ENCODE data around the gene AJAP1.
A peak's percentile ranks its signal among the peaks of the same experiment; 100 is the strongest.
"Not testable (repeated sequence)": the region's sequence is repeated elsewhere in the genome, so short reads cannot be mapped to it uniquely, and the experiment has no call there.

The AJAP1 gene

GRCh38 chr1:4658643-4659628 is 4.5 kb downstream of the AJAP1 start:
- Histone ChIP-seq H3K27ac (ENCODE audit: low read depth, low read length) (no peak overlapping the region), H3K4me3 (ENCODE audit: low read depth, low read length) (peak overlapping the region; percentile 35; the same call in 1 of the 2 replicates), H3K9ac (ENCODE audit: low read length) (no peak overlapping the region), H3K9me3 (ENCODE audit: control insufficient read depth, insufficient read depth, low read depth, low read length) (no peaks in the 10 kb centered on the region), H3K4me1 (ENCODE audit: control insufficient read depth, insufficient read depth, low read length) (peaks cover 37% of the 10 kb centered on the region), H3K36me3 (ENCODE audit: control insufficient read depth, insufficient read depth, low read length) (no peaks in the 10 kb centered on the region), H3K27me3 (ENCODE audit: control insufficient read depth, insufficient read depth, low read length) (peaks cover 59% of the 10 kb centered on the region)

GRCh38 chr1:4660917-4661594 is 6.6 kb downstream of the AJAP1 start:
- no peaks in the 10 kb centered on the region for H3K36me3 ChIP-seq (ENCODE audit: control insufficient read depth, insufficient read depth, low read length)
- no peak overlapping the region for H3K9ac ChIP-seq (ENCODE audit: low read length)
- no peak overlapping the region for H3K27ac ChIP-seq (ENCODE audit: low read depth, low read length)
- peaks cover 42% of the 10 kb centered on the region for H3K27me3 ChIP-seq (ENCODE audit: control insufficient read depth, insufficient read depth, low read length)
- no peak overlapping the region for H3K4me3 ChIP-seq (ENCODE audit: low read depth, low read length)
- H3K4me1 ChIP-seq (ENCODE audit: control insufficient read depth, insufficient read depth, low read length), result peaks cover 37% of the 10 kb centered on the region
- H3K9me3 ChIP-seq (ENCODE audit: control insufficient read depth, insufficient read depth, low read depth, low read length), result peaks cover 4% of the 10 kb centered on the region; the same call in 1 of the 2 replicates

GRCh38 chr1:4661595-4661917 is 7.1 kb downstream of the AJAP1 start:
- no peak overlapping the region for H3K9ac ChIP-seq (ENCODE audit: low read length)
- H3K9me3 ChIP-seq (ENCODE audit: control insufficient read depth, insufficient read depth, low read depth, low read length), result peaks cover 6% of the 10 kb centered on the region; the same call in 1 of the 2 replicates
- peaks cover 37% of the 10 kb centered on the region for H3K27me3 ChIP-seq (ENCODE audit: control insufficient read depth, insufficient read depth, low read length)
- H3K4me1 ChIP-seq (ENCODE audit: control insufficient read depth, insufficient read depth, low read length), result peaks cover 35% of the 10 kb centered on the region
- no peaks in the 10 kb centered on the region for H3K36me3 ChIP-seq (ENCODE audit: control insufficient read depth, insufficient read depth, low read length)
- no peak overlapping the region for H3K4me3 ChIP-seq (ENCODE audit: low read depth, low read length)
- H3K27ac ChIP-seq (ENCODE audit: low read depth, low read length), result no peak overlapping the region

GRCh38 chr1:4662168-4662567 is 7.8 kb downstream of the AJAP1 start:
- Histone ChIP-seq H3K27me3 (ENCODE audit: control insufficient read depth, insufficient read depth, low read length) (peaks cover 31% of the 10 kb centered on the region), H3K27ac (ENCODE audit: low read depth, low read length) (no peak overlapping the region), H3K4me3 (ENCODE audit: low read depth, low read length) (no peak overlapping the region), H3K4me1 (ENCODE audit: control insufficient read depth, insufficient read depth, low read length) (peaks cover 30% of the 10 kb centered on the region), H3K9me3 (ENCODE audit: control insufficient read depth, insufficient read depth, low read depth, low read length) (peaks cover 12% of the 10 kb centered on the region), H3K36me3 (ENCODE audit: control insufficient read depth, insufficient read depth, low read length) (no peaks in the 10 kb centered on the region), H3K9ac (ENCODE audit: low read length) (no peak overlapping the region)

GRCh38 chr1:4662723-4663122 is 8.3 kb downstream of the AJAP1 start:
- Histone ChIP-seq H3K4me1 (ENCODE audit: control insufficient read depth, insufficient read depth, low read length) (peaks cover 26% of the 10 kb centered on the region), H3K27me3 (ENCODE audit: control insufficient read depth, insufficient read depth, low read length) (peaks cover 26% of the 10 kb centered on the region), H3K9me3 (ENCODE audit: control insufficient read depth, insufficient read depth, low read depth, low read length) (peaks cover 17% of the 10 kb centered on the region), H3K4me3 (ENCODE audit: low read depth, low read length) (no peak overlapping the region), H3K9ac (ENCODE audit: low read length) (no peak overlapping the region), H3K36me3 (ENCODE audit: control insufficient read depth, insufficient read depth, low read length) (no peaks in the 10 kb centered on the region), H3K27ac (ENCODE audit: low read depth, low read length) (no peak overlapping the region)

- no peak overlapping the region for H3K27ac ChIP-seq (ENCODE audit: low read depth, low read length)
- H3K9ac ChIP-seq (ENCODE audit: low read length), result no peak overlapping the region
- no peaks in the 10 kb centered on the region for H3K36me3 ChIP-seq (ENCODE audit: control insufficient read depth, insufficient read depth, low read length)
- peaks cover 12% of the 10 kb centered on the region for H3K27me3 ChIP-seq (ENCODE audit: control insufficient read depth, insufficient read depth, low read length)
- peaks cover 18% of the 10 kb centered on the region for H3K9me3 ChIP-seq (ENCODE audit: control insufficient read depth, insufficient read depth, low read depth, low read length)
- H3K4me3 ChIP-seq (ENCODE audit: low read depth, low read length), result no peak overlapping the region
- peaks cover 12% of the 10 kb centered on the region for H3K4me1 ChIP-seq (ENCODE audit: control insufficient read depth, insufficient read depth, low read length)
These were observed 9.7 kb downstream of the AJAP1 start for GRCh38 chr1:4664095-4664494.

- H3K9me3 ChIP-seq (ENCODE audit: control insufficient read depth, insufficient read depth, low read depth, low read length), result peaks cover 18% of the 10 kb centered on the region
These were observed 10.2 kb downstream of the AJAP1 start for GRCh38 chr1:4664606-4665005.

GRCh38 chr1:4665456-4665855 is 11.0 kb downstream of the AJAP1 start:
- no peak overlapping the region for H3K27ac ChIP-seq (ENCODE audit: low read depth, low read length)
- H3K27me3 ChIP-seq (ENCODE audit: control insufficient read depth, insufficient read depth, low read length), result no peaks in the 10 kb centered on the region
- peaks cover 18% of the 10 kb centered on the region for H3K9me3 ChIP-seq (ENCODE audit: control insufficient read depth, insufficient read depth, low read depth, low read length)
- H3K4me3 ChIP-seq (ENCODE audit: low read depth, low read length), result no peak overlapping the region
- H3K9ac ChIP-seq (ENCODE audit: low read length), result no peak overlapping the region
- no peaks in the 10 kb centered on the region for H3K4me1 ChIP-seq (ENCODE audit: control insufficient read depth, insufficient read depth, low read length)
- H3K36me3 ChIP-seq (ENCODE audit: control insufficient read depth, insufficient read depth, low read length), result no peaks in the 10 kb centered on the region

More at GRCh38 chr1:4664606-4665005, 10.2 kb downstream of the AJAP1 start:
- Histone ChIP-seq H3K27me3 (ENCODE audit: control insufficient read depth, insufficient read depth, low read length) (peaks cover 7% of the 10 kb centered on the region; the same call in 1 of the 2 replicates), H3K9ac (ENCODE audit: low read length) (no peak overlapping the region), H3K36me3 (ENCODE audit: control insufficient read depth, insufficient read depth, low read length) (no peaks in the 10 kb centered on the region), H3K4me3 (ENCODE audit: low read depth, low read length) (no peak overlapping the region), H3K27ac (ENCODE audit: low read depth, low read length) (no peak overlapping the region), H3K4me1 (ENCODE audit: control insufficient read depth, insufficient read depth, low read length) (peaks cover 7% of the 10 kb centered on the region)

- H3K27me3 ChIP-seq (ENCODE audit: control insufficient read depth, insufficient read depth, low read length); H3K9ac ChIP-seq (ENCODE audit: low read length); H3K4me3 ChIP-seq (ENCODE audit: low read depth, low read length); H3K4me1 ChIP-seq (ENCODE audit: control insufficient read depth, insufficient read depth, low read length); H3K36me3 ChIP-seq (ENCODE audit: control insufficient read depth, insufficient read depth, low read length); H3K27ac ChIP-seq (ENCODE audit: low read depth, low read length): not testable (repeated sequence)
- H3K9me3 ChIP-seq (ENCODE audit: control insufficient read depth, insufficient read depth, low read depth, low read length), result peaks cover 18% of the 10 kb centered on the region
These were observed 12.3 kb downstream of the AJAP1 start for GRCh38 chr1:4666683-4667082.

GRCh38 chr1:4668743-4669700 is 14.6 kb downstream of the AJAP1 start:
- Histone ChIP-seq H3K9me3 (ENCODE audit: control insufficient read depth, insufficient read depth, low read depth, low read length) (peaks cover 18% of the 10 kb centered on the region), H3K27ac (ENCODE audit: low read depth, low read length) (no peak overlapping the region), H3K27me3 (ENCODE audit: control insufficient read depth, insufficient read depth, low read length) (no peaks in the 10 kb centered on the region), H3K4me3 (ENCODE audit: low read depth, low read length) (no peak overlapping the region), H3K36me3 (ENCODE audit: control insufficient read depth, insufficient read depth, low read length) (no peaks in the 10 kb centered on the region), H3K9ac (ENCODE audit: low read length) (no peak overlapping the region), H3K4me1 (ENCODE audit: control insufficient read depth, insufficient read depth, low read length) (no peaks in the 10 kb centered on the region; the same call in 1 of the 2 replicates)
